Stimulated activated CD8-positive, alpha-beta memory T cell treated with anti-CD3 and anti-CD28 coated beads, Interleukin-12 subunit alpha, Interleukin-12 subunit beta, amount 100 ng/mL, for 1 hour (primary cell): ENCODE results near the gene DPEP2NB.
"Not testable (repeated sequence)": the region's sequence is repeated elsewhere in the genome, so short reads cannot be mapped to it uniquely, and the experiment has no call there.

Source experiments
- DNase-seq: peaks from one replicate; pipeline ENCODE4 v3.0.0-alpha.2; 2020; ENCODE audit warnings: low read depth

The DPEP2NB gene, protein sequence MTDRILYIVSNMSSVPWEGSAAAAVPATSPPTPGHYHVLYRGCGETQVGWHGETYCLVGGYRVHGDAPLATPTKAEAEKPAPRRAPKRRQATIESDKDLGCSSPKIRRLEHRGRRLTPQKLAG

DNA sequence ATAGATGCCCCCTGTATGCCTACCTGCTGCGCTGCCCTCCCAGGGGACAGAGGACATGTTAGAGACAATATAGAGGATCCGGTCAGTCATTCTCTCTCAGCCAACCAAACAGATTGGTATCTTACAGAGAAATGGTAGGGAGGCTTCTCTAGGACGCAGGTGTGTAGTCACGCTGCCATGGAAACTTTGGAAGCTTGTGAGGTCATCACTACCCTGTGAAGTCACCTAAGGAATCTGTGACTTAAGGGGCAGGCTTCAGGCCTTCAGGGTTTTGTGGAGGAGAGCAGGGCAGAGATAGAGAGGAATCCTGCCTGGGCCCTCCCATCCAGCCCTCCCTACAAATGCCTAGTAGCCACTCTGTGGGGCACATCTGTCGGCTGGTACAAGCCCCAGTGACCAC lies at the start of gene DPEP2NB:
Gene DPEP2NB (minus strand): TSS at position 231 of the 400 bp plus-strand sequence. CDS start 141 bp downstream, at position 90.
- no peak for DNase-seq

DNA sequence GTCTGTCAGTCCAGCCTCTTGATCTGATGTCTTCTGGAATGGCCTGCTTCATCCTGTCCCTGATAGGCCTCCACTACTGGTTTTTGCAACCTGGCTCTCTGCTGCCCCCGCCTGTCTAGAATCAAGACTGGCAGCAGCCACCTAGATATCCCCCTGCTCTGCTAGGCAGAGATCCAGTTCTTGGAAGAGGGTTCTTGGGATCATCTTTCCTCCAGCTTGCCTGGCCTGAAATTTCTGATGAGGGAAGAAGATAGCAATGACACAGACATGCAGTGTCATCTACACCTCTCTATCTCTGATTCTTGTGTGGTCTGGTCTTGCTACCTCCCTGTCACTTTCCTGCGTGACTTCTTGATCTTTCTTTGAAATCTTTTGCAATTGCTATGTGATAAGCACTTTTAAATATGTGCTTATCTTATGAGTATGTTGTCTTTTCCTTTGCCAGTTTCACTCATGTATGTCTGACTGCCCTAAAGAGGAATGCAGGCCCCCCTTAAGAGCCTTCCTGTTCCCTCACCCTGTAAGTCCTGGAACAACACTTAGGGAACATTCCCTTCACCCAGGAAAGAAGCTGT lies 49.2 kb upstream of the DPEP2NB start:
- DNase-seq, result peak; percentile 64

DNA sequence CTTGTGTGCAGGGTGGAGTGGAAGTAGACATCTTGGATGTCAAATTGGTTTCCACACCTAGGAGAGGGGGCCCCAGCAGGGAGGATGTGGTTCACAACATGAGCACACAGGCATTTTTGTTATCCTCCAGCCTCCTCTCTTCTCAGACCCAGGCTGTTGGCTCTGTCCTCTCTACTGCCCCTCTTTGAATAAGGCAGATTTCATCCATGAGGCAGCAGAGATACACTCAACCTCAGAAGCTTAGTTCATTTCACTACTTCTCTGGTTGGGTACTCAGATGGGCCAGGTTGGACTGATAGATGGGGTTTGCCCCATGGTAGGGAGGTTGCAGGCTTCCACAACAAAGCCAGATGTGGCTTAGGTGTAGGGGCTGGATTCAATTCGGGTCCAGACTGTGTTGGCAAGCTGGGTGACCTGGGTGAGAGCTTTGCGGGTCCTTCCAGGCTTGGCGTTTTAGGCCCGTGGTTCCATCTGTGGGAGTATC lies 47.2 kb upstream of the DPEP2NB start:
- DNase-seq, result no peak

DNA sequence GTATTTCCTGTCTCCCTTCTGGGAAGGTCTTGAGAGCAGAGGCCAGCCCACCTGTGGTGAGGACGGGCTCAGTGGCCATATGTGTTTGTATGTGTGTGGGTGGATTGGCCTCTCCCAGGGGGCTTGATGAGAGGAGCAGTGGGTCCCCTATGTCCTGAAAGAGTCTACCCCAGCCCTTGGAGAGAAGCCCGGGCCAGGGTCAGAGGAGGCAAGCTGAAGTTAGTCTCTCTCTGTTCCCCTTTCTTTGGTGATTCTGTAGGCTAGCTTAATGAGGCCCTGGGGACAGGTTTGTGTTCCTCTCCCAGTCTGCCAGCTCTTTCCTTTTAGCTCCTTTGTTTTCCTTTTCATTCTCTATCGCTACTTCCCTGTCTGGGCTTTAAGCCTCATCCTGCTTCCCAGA lies 45.7 kb upstream of the DPEP2NB start:
- no peak for DNase-seq

DNA sequence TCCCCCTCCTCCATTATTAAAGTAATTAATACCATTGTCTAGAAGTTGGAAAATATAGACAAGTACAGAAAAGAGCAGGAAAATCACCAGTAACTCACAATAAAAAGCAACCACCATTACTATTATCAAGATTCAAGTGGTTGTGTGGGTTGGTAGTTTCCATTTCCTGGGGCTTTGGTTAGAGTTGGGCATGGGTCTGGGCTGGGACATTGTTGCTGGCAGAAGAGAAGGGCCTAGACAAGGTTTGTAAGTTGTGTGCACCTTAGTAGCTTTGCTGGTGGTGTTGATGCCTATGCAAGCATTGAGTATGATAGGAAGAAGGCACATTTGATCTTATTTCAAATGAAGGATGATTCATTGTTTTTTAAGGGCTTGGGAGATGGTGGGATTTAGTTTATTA lies 44.1 kb upstream of the DPEP2NB start:
- no peak for DNase-seq

DNA sequence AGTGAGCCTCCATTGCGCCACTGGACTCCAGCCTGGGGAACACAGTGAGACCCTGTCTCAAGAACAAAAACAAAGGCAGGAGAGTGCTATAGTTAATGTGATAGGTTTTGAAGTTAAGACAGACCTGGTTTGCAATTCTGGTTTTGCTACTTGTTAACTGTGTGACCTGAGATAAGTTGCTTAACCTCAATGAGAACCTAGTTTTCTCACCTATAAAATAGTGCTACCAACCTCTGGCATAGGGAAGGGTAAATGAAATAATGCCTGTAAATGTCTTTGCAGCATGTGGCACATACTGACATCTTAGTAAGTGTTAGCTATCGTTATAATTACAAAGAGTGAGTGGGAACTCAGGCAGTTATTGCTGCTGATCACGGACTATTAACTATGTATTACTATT lies 39.7 kb upstream of the DPEP2NB start:
- no peak for DNase-seq

DNA sequence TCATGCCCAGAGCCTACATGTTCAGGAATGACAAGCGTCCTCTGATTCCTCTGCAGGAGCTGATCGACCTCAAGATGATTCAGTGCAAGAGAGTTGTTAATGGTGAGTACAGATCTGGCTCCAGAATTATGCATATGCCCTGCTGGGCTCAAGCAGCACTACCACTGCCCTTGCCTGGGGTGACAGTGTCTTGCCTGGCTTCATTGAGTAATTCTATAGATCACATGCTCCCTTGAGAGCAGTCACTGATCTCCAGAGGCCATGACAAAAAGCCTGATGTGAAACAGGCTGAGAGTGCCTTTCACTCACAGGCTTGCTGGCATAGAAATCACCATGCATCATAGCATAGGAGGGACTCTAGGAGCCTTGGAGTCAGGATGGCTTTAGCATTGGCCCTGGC lies 33.7 kb upstream of the DPEP2NB start:
- no peak for DNase-seq

DNA sequence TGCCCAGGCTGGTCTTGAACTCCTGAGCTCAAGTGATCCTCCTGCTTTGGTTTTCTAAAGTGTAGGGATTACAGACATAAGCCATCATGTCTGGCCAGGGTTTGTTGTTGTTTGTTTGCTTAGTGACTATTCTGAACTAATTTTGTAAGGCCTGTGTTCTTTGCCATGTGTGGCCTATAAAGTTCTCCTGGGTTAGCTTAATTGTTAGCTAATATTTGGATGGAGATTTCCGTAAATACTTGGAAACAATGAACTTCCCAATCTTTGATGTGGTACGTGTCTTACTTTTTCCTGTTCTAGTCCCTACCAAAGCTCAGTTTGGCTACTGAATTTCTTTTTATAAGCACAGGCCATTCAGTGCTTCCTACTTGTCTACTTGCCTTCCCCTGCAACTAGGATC lies 32.3 kb upstream of the DPEP2NB start:
- DNase-seq, result no peak

DNA sequence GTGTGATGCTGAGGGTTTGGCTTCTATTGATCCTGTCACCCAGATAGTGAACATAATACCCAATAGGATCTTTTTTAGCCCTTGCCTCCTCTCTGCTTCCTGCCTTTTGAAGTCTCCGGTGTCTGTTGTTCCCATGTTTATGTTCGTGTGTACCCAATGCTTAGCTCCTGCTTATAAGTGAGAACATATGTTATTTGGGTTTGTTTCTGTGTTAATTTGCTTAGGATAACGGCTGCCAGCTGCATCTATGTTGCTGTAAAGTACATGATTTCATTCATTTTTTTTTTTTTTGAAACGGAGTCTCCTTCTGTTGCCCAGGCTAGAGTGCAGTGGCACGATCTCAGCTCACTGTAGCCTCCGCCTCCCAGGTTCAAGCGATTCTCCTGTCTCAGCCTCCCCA lies 30.4 kb upstream of the DPEP2NB start:
- DNase-seq, result no peak

DNA sequence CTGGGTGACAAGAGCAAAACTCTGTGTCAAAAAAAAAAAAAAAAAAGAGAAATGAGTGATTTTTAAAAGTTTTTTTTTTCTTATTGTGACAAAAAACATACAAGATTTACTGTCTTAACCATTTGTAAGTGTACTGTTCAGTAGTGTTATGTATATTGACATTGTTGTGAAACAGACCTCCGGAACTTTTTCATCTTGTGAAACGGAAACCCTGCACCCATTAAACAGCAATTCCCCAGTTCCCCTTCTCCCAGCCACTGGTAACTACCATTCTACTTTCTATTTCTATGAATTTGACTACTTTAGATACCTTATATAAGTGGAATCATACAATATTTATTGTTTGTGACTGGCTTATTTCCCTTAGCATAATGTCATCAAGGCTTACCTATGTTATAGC lies 26.1 kb upstream of the DPEP2NB start:
- DNase-seq, result no peak

DNA sequence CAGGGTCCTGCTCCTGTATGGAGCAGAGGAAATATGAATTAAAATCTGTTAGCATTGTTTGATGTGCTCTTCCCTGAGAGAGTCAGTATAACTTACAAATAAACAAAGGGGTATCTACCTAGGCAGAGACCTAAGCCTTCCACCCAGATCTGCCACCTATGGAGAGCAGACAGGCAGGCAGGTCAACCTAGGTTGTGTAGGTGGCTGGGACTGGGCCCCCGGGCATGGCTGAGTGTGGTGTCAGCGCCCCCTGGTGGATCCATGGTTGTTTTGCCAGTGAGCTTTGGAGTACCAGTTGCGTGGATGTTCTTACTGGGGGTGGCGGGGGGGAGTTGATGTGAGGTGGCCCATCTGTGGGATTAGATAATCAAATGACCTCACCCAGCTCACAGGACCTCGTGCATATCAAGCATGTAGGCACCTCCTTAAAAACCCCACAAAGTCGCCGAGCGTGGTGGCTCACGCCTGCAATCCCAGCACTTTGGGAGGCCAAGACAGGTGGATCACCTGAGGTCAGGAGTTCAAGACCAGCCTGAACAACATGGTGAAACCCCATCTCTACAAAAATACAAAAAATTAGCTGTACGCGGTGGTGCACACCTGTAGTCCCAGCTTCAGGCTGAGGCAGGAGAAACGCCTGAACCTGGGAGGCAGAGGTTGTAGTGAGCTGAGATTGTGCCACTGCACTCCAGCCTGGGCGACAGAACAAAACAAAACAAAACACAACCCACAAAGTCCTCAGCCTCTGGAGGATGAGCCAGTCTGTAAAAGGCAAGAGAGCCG lies 25.0 kb upstream of the DPEP2NB start:
- DNase-seq, result peak; percentile 84

DNA sequence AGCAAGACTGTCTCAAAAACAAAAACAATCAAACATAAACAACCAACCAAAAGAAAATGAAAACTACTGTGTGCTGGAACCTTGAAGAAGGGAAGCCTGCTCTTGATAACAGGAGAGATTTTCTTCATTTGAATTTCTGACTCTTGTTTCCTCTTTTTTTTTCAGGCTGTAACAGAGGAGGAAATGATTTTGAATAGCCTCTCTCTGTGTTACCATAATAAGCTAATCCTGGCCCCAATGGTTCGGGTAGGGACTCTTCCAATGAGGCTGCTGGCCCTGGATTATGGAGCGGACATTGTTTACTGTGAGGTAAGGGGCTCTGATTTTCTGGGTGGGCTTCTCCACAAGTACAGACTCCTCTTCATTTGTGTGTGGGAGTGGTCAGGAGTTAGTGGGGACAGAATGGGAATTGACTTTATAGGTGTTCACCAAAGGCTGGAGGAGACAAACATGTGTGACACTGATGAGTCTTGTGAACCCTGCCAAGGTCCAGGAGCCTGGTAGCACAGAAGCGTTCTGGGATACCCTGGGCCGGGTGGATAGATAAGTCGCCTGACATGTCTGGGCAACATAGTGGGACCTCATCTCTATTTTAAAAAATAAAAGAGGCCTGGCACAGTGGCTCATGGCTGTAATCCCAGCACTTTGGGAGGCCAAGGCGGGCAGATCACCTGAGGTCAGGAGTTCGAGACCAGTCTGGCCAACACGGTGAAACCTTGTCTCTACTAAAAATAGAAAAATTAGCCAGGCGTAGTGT lies 22.3 kb upstream of the DPEP2NB start:
- DNase-seq, result no peak

DNA sequence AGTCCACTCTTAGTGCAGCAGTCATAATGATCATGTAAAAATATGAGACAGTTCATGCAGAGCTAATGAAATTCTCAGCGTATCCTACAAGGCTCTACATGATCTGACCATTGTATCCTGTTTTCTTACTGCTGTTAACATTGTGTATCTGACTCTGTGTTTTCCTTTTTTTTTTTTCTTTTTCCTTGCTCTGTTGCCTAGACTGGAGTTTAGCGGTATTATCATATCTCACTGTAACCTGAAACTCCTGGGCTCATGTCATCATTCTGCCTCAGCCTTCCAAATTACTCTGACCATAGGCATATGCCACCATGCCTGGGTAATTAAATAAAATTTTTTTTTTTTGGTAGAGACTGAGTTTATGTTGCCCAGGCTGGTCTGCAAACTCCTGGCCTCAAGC lies 19.5 kb upstream of the DPEP2NB start:
- DNase-seq, result no peak

DNA sequence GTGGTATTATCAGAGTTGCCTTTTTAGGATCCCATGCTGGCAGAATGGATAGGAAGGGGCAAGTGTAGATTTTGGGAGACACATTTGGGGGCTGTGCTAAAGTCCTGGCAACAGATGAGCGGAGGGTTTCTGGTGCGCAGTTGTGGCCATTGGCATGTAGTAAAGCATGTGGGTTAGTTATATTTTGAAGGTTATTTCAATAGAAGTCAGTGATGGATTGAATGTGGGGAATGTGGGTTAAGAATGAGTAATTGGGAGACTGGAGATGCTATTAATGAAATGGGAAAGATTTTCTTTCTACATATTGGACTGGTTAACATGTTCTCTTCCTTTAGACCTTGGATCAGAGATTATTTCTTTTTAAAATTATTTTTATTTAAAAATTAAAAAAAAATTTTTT lies 17.4 kb upstream of the DPEP2NB start:
- DNase-seq, result no peak

DNA sequence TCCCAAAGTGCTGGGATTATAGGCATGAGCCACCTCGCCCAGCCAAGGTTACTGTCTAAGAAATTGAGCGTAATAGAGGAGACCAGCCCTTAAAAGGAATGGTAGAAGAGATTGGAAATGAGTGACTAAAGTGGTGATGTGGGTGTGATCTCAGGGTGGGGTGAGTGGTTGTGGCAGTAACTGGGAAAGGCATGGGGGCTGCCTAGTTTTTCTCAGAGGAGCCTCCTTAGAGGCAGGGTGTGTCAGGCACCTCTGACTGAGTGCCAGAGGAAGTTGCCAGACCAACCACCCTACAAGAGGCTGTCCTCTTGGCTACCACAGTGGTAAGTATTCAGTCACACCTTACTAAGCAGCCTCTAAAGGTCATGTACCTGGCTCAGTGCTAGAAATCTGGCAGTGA lies 16.2 kb upstream of the DPEP2NB start:
- DNase-seq, result no peak

DNA sequence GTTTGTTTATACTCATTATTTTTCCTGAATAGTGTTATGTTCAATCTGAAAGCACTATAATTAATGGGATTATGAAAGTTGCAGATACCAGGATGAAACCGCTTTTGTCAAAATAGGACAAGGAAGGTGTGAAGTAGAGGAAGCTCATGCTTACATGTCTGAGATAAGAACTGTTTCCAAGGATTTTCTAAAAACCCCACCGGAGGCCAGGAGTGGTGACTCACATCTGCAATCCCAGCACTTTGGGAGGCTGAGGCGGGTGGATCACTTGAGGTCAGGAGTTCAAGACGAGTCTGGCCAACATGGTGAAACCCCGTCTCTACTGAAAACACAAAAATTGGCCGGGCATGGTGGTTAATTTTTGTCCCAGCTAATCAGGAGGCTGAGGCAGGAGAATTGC lies 14.4 kb upstream of the DPEP2NB start:
- not testable (repeated sequence) for DNase-seq

DNA sequence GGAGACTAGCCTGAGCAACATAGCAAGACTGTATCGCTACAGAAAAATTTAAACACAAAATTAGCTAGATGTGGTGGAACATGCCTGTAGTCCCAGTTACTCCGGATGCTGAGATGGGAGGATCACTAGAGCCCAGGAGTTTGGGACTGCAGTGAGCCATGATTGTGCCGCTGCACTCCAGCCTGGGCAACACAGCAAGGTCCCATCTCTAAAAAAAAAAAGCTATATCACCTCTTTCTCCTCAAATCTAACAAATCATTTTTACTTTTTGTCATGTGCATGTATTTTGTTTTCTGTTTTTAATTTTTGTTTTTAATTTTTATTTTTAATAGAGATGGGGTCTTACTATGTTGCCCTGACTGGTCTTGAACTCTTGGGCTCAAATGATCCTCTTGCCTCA lies 13.3 kb upstream of the DPEP2NB start:
- DNase-seq, result no peak

DNA sequence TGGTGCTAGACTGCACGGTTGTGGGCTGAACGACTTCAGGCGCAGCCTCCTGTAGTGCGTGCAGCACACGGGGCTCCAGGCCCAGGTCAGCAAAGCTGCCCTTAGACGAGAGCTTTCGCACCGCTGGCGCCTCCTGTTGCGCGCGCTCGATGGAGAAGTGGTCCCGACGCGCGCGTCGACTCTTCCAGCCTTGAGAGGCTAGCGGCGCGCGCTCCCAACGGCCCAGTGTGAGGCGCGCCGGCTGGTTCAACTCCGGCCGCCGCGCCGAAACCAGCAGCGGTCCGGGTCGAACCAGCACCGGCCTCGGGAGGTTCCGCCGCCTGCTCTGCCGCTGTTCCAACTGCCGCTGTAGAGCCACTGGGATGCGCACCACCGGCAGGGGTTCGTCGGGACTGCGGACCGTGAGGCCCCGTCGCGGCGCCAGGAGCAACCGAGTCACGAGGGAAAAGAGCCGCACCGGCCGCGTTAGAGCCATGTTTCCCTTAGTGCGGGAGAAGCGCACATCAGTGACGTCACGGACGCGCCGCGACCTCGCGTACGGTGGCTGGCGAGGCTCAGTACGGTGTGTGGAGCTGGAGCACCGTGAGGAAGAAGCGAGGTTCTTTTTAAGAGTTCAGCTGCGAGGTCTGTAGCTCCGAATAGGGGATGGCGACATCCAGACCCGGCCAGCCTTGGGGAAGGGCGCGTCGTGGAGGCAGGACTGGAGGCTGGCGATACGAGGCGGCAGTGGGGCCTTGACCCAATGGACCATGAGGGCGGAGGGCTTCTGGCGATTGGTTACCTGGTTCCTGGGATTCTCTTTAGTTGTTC lies 7.2 kb upstream of the DPEP2NB start, which contains the start of the genes DDX28 and DUS2:
Gene DDX28 (minus strand): TSS at position 505 of the 810 bp plus-strand sequence. CDS start 30 bp downstream, at position 475.
Gene DUS2 (plus strand): TSS at position 557 of the 810 bp plus-strand sequence. CDS start 14,740 bp downstream, outside the sequence.
- DNase-seq, result peak; percentile 93

DNA sequence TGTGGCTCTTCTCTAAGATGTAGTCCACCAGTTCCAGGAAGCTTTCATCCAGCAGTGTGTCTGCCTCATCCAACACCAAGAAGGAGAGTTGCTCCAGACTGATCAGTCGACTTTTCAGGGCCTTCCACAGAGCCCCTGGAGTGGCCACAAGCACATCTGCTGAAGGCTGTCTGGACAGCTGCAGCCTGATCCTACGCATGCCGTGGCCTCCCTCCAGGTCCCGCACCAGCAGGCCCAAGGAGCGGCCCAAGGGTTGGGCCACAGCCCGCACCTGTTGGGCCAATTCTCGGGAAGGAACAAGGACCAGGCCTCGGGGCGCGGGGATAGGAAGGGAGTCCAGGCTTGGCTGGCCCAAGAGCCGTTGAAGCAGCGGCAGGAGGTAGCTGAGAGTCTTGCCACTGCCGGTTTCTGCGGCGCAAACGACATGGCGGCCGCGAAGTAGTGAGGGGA lies 6.6 kb upstream of the DPEP2NB start:
- DNase-seq, result no peak

DNA sequence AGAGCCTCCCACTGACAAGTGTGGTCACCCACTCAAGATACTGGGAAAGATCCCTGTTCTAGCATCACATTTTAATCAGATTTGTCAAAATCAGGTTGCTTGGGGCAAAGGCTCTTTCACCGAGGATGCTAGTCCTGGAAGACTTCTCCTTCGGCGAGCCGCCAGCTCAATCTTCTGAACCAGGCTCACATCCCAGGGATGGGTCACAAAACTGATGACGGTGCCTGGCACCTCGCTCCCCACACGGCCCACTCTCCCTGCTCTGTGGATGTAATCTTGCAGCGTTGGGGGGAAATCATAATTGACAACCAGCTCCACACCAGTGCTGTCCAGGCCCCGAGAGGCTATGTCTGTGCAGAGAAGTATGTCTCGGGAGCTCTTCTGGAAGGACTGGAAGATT lies 5.8 kb upstream of the DPEP2NB start:
- DNase-seq, result no peak

DNA sequence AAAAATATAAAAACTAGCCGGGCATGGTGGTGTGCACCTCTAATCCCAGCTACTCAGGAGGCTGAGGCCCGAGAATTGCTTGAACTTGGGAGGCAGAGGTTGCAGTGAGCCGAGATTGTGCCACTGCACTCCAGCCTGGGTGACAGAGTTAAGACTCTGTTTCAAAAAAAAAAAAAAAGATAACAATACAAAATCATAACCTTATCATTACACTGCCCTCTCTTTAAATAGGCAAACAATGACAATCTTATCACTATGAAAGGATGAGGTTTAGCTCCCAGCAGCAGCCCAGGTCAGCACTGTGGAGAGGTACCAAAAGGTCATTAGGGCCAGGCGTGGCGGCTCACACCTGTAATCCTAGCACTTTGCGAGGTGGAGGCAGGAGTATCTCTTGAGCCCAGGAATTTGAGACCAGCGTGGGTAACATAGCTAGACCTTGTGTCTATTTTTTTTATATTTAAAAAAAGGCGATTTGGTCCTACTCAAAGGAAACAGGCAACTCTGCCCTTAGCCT lies 3.5 kb upstream of the DPEP2NB start:
- DNase-seq, result no peak
